Tibial artery (tissue), 4 donors: ENCODE data around the gene NKG7.

ENCODE experiments used
- DNase-seq, 2 donors: peaks; one replicate each; pipeline ENCODE4 v3.0.0-alpha.2; 2019
- H3K27ac ChIP-seq, 2 donors: fragments of 200-600 bp; sonication (generic) in 1 of 2; 1 replicate in 1 of 2; 2 replicates in 1 of 2; pipeline ENCODE4 v1.5.1; 2018 to 2019; ENCODE audit warnings: mild to moderate bottlenecking in 1 of 2
- H3K27me3 ChIP-seq, 2 donors: fragments of 200-600 bp; sonication (generic) in 1 of 2; one replicate each; pipeline versions ENCODE4 v1.5.1 to v1.6.0; 2016 to 2019
- H3K36me3 ChIP-seq, 3 donors: fragments of 200-600 bp; sonication (generic) in 2 of 3; one replicate each; pipeline ENCODE4 v1.5.1; 2016 to 2019; ENCODE audit warnings: mild to moderate bottlenecking in 2 of 3
- H3K4me1 ChIP-seq, 4 donors: fragments of 200-600 bp; sonication (generic) in 2 of 4; 1 replicate in 3 of 4; 2 replicates in 1 of 4; pipeline ENCODE4 v1.5.1; 2016 to 2019
- H3K4me3 ChIP-seq, 2 donors: fragments of 200-600 bp; sonication (generic) in 1 of 2; 1 replicate in 1 of 2; 2 replicates in 1 of 2; pipeline ENCODE4 v1.5.1; 2018 to 2019; ENCODE audit warnings: mild to moderate bottlenecking in 2 of 2
- H3K9me3 ChIP-seq, 3 donors: fragments of 200-600 bp; sonication (generic) in 1 of 3; one replicate each; pipeline ENCODE4 v1.5.1; 2016 to 2019
- intact Hi-C: fragments of 100-400 bp; cut with DNase I; formaldehyde crosslinking; loops from one replicate; pipeline ENCODE4 v1.15.0; 2023; ENCODE audit warnings: low total_unique reads
- TF ChIP-seq, protein P1 (sequence below), 2 experiments: fragments of 200-600 bp in 1 of 2; fragments of 450-650 bp in 1 of 2; IDR thresholded peaks; one replicate each; pipeline ENCODE4 v1.5.1; 2017 to 2019; ENCODE audit warnings: antibody characterized with exemption in 2 of 2, mild to moderate bottlenecking in 1 of 2, moderate library complexity in 1 of 2

NKG7 gene

DNA sequence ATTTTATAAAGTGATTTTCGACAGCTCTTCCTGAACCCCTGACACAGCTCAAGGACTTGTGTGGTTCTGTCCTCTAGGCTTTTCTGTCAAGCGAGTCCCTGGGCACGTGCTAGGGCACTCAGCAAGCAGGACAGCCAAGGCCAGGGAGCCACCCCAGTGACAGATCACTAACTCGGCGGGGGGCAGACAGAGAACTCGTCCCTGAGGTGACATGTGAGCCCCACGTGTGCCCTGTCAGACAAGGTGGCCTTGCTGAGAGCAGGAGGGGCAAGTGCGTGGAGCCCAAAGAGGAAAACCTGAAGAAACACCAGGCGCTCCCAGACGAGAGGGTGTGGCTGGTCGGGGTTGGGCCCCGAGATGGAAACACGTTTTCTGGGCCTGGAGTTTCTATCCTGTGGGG lies 11.2 kb downstream of the NKG7 start:
- no peaks in the 10 kb centered on the region for H3K9me3 ChIP-seq
- no peaks in the 10 kb centered on the region for H3K36me3 ChIP-seq
- H3K27ac ChIP-seq, result no peak overlapping the region
- DNase-seq, result no peak
- H3K4me1 ChIP-seq, result peaks cover 0 to 27% (median 18%) of the 10 kb centered on the region in 4 donors
- H3K27me3 ChIP-seq, result no peaks in the 10 kb centered on the region
- no peak overlapping the region for H3K4me3 ChIP-seq
- intact Hi-C loops, result loop anchor here (10.0 kb wide), 1 partner anchor 324 kb away; no protein-coding TSS in a partner anchor
- TF ChIP-seq, protein P1, sequence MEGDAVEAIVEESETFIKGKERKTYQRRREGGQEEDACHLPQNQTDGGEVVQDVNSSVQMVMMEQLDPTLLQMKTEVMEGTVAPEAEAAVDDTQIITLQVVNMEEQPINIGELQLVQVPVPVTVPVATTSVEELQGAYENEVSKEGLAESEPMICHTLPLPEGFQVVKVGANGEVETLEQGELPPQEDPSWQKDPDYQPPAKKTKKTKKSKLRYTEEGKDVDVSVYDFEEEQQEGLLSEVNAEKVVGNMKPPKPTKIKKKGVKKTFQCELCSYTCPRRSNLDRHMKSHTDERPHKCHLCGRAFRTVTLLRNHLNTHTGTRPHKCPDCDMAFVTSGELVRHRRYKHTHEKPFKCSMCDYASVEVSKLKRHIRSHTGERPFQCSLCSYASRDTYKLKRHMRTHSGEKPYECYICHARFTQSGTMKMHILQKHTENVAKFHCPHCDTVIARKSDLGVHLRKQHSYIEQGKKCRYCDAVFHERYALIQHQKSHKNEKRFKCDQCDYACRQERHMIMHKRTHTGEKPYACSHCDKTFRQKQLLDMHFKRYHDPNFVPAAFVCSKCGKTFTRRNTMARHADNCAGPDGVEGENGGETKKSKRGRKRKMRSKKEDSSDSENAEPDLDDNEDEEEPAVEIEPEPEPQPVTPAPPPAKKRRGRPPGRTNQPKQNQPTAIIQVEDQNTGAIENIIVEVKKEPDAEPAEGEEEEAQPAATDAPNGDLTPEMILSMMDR (IDR thresholded peaks at IDR 0.05), result no peak

GRCh38 chr19:51359294-51359693 lies 13.2 kb downstream of the NKG7 start:
- intact Hi-C loops, result no loop called here
- no peak overlapping the region for H3K27ac ChIP-seq
- peaks cover 0 to 11% (median 7%) of the 10 kb centered on the region in 4 donors for H3K4me1 ChIP-seq
- no peaks in the 10 kb centered on the region for H3K9me3 ChIP-seq
- no peaks in the 10 kb centered on the region for H3K36me3 ChIP-seq
- H3K4me3 ChIP-seq, result no peak overlapping the region
- TF ChIP-seq, protein P1 (IDR thresholded peaks at IDR 0.05), result no peak
- DNase-seq, result no peak
- H3K27me3 ChIP-seq, result no peaks in the 10 kb centered on the region

- intact Hi-C loops, result no loop called here
- no peaks in the 10 kb centered on the region for H3K27me3 ChIP-seq
- no peak overlapping the region for H3K4me3 ChIP-seq
- H3K9me3 ChIP-seq, result no peaks in the 10 kb centered on the region
- H3K4me1 ChIP-seq, result peaks cover 0 to 8% (median 3%) of the 10 kb centered on the region in 4 donors
- H3K27ac ChIP-seq, result no peak overlapping the region
- H3K36me3 ChIP-seq, result peaks cover 0 to 1% (median 0%) of the 10 kb centered on the region in 3 donors
- TF ChIP-seq, protein P1 (IDR thresholded peaks at IDR 0.05), result no peak
- DNase-seq, result no peak
Observed at GRCh38 chr19:51357952-51358351, 14.5 kb downstream of the NKG7 start.

DNA sequence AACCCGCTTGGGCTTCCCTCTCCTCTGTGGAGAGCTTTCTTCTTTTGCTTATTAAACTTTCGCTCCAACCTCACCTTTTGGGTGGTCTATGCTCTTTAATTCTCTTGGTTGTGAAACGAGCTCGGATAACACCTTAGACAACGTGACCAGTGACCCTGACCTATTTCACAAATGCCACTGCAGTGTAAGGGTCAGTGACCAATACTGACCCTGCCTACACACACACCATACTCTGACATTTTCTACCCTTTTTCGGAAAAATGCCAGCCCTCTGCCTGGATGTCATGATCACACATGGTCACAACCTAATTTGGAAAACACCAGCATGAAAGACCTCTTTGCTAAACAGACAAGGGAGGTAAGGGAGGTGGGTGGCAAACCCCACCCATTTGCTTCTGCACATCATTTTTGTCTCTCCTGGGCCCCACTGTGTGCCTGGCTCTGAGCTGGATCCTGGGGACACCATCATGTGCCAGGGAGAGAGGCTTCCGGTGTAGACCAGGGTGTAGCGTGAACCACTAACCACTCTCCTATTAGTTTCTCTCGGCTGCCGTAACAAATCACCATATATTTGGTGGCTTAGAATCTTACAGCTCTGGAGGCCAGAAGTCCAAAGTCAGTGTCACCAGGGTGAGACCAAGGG lies 16.2 kb downstream of the NKG7 start:
- TF ChIP-seq, protein P1 (IDR thresholded peaks at IDR 0.05), result no peak
- Histone ChIP-seq H3K27me3 (no peaks in the 10 kb centered on the region), H3K4me1 (no peaks in the 10 kb centered on the region), H3K9me3 (no peaks in the 10 kb centered on the region), H3K36me3 (peaks cover 0 to 18% (median 9%) of the 10 kb centered on the region in 3 donors), H3K4me3 (no peak overlapping the region), H3K27ac (no peak overlapping the region)
- no peak for DNase-seq
- intact Hi-C loops, result no loop called here

- no peak for DNase-seq
- Histone ChIP-seq H3K27me3 (no peaks in the 10 kb centered on the region), H3K4me3 (no peak overlapping the region), H3K4me1 (no peaks in the 10 kb centered on the region), H3K9me3 (no peaks in the 10 kb centered on the region), H3K36me3 (peaks cover 5 to 34% (median 24%) of the 10 kb centered on the region in 3 donors), H3K27ac (no peak overlapping the region)
- intact Hi-C loops, result no loop called here
- TF ChIP-seq, protein P1 (IDR thresholded peaks at IDR 0.05), result no peak
Observed at GRCh38 chr19:51354742-51355148, 17.7 kb downstream of the NKG7 start.
